Neural cell (in vitro differentiated cells): ENCODE data around the gene NLRP6. TPM values are rescaled to one million over a fixed set of nuclear protein-coding genes. Genes with fewer than 3 reads are reported as not detected.

Experiments
- H2AFZ ChIP-seq: fragments of 200-600, 300-800 bp; sonication (generic), shearing (Covaris generic); 2 replicates; pipeline ENCODE4 v1.6.0; 2014; ENCODE audit warnings: low read depth, mild to moderate bottlenecking, antibody characterized with exemption, low read length, moderate library complexity
- H3F3A ChIP-seq: fragments of 200-600 bp; shearing (Covaris generic); 2 replicates; pipeline ENCODE4 v1.6.1; 2016; ENCODE audit warnings: mild to moderate bottlenecking, moderate library complexity, mixed read lengths, antibody characterized with exemption, low read length; ENCODE audit not compliant: insufficient read depth, poor library complexity, severe bottlenecking
- H3K27ac ChIP-seq: fragments of 200-600, 300-800 bp; sonication (generic), shearing (Covaris generic); 2 replicates; pipeline ENCODE4 v1.5.1; 2014; ENCODE audit warnings: mild to moderate bottlenecking, low read length, moderate library complexity
- H3K27me3 ChIP-seq: fragments of 300-800, 200-600 bp; sonication (generic), shearing (Covaris generic); 2 replicates; pipeline ENCODE4 v1.6.0; 2014; ENCODE audit warnings: mild to moderate bottlenecking, low read depth, low read length, moderate library complexity; ENCODE audit not compliant: insufficient read depth
- H3K36me3 ChIP-seq: fragments of 300-800, 200-600 bp; sonication (generic), shearing (Covaris generic); 2 replicates; pipeline ENCODE4 v1.5.1; 2014; ENCODE audit warnings: mild to moderate bottlenecking, antibody characterized with exemption, low read length, moderate library complexity; ENCODE audit not compliant: insufficient read depth
- H3K4me2 ChIP-seq: fragments of 300-800, 200-600 bp; sonication (generic), shearing (Covaris generic); 2 replicates; pipeline ENCODE4 v1.6.0; 2014; ENCODE audit warnings: mild to moderate bottlenecking, low read length
- H3K4me3 ChIP-seq: fragments of 300-800, 200-600 bp; sonication (generic), shearing (Covaris generic); 2 replicates; pipeline ENCODE4 v1.5.1; 2014; ENCODE audit warnings: mild to moderate bottlenecking, low read length, moderate library complexity
- H3K79me2 ChIP-seq: fragments of 200-600 bp; shearing (Covaris generic); replicated peaks from 2 replicates; pipeline ENCODE4 v1.6.0; 2014; ENCODE audit warnings: mild to moderate bottlenecking, low read length, moderate library complexity; ENCODE audit not compliant: insufficient read depth
- H3K9ac ChIP-seq: fragments of 300-800, 200-600 bp; sonication (generic), shearing (Covaris generic); 2 replicates; pipeline ENCODE4 v1.6.1; 2016; ENCODE audit warnings: mild to moderate bottlenecking, low read length, mixed read lengths
- H3K9me2 ChIP-seq: fragments of 200-600 bp; shearing (Covaris generic); 2 replicates; pipeline ENCODE4 v1.6.1; 2016; ENCODE audit warnings: mild to moderate bottlenecking, low read length, mixed read lengths; ENCODE audit not compliant: insufficient read depth
- H3K9me3 ChIP-seq: fragments of 200-600, 300-800 bp; sonication (generic), shearing (Covaris generic); 2 replicates; pipeline ENCODE4 v1.6.1; 2016; ENCODE audit warnings: mild to moderate bottlenecking, mixed run types, low read length, moderate library complexity, mixed read lengths
- H4K20me1 ChIP-seq: fragments of 200-600 bp; shearing (Covaris generic); 2 replicates; pipeline ENCODE4 v1.6.1; 2016; ENCODE audit warnings: mild to moderate bottlenecking, mixed run types; ENCODE audit not compliant: insufficient read depth
- CTCF ChIP-seq: fragments of 450-650 bp; IDR thresholded peaks from 2 replicates; pipeline ENCODE4 v1.5.1; 2014; ENCODE audit warnings: antibody characterized with exemption, mild to moderate bottlenecking, moderate library complexity; ENCODE audit not compliant: poor library complexity, severe bottlenecking
- EP300 ChIP-seq: fragments of 450-650 bp; conservative IDR thresholded peaks from 2 replicates; pipeline ENCODE4 v1.6.1; 2014; ENCODE audit warnings: antibody characterized with exemption, mild to moderate bottlenecking, moderate library complexity; ENCODE audit not compliant: poor library complexity, severe bottlenecking
- EZH2 ChIP-seq: fragments of 200-600, 300-800 bp; shearing (Covaris generic), sonication (generic); IDR thresholded peaks from 2 replicates; pipeline ENCODE4 v1.6.1; 2014; ENCODE audit warnings: antibody characterized with exemption, low read length, borderline replicate concordance, mild to moderate bottlenecking; ENCODE audit not compliant: insufficient read depth, poor library complexity, severe bottlenecking
- MXI1 ChIP-seq: fragments of 450-650 bp; conservative IDR thresholded peaks from 2 replicates; pipeline ENCODE4 v1.6.1; 2014; ENCODE audit warnings: antibody characterized with exemption, mild to moderate bottlenecking; ENCODE audit not compliant: poor library complexity, severe bottlenecking
- POLR2AphosphoS5 ChIP-seq: IDR thresholded peaks from 2 replicates; pipeline ENCODE4 v1.6.1; 2012
- RAD21 ChIP-seq: fragments of 450-650 bp; conservative IDR thresholded peaks from 2 replicates; pipeline ENCODE4 v1.6.1; 2014; ENCODE audit warnings: antibody characterized with exemption, mild to moderate bottlenecking, moderate library complexity
- REST ChIP-seq: IDR thresholded peaks from 2 replicates; pipeline ENCODE4 v1.6.1; 2012; ENCODE audit warnings: borderline replicate concordance
- SMC3 ChIP-seq: fragments of 450-650 bp; conservative IDR thresholded peaks from 2 replicates; pipeline ENCODE4 v1.6.1; 2014; ENCODE audit warnings: antibody characterized with exemption, mild to moderate bottlenecking, moderate library complexity; ENCODE audit not compliant: poor library complexity
- TAF1 ChIP-seq: IDR thresholded peaks from 2 replicates; pipeline ENCODE4 v1.6.1; 2012; ENCODE audit warnings: low read depth
- polyA plus RNA-seq: library from polyadenylated mRNA; depleted of rRNA; stranded (reverse); fragments of >200 nt; gene quantifications from 2 replicates; pipeline ENCODE4 v1.2.3, GENCODE V29; 2014

NLRP6 gene
- polyA plus RNA-seq, 1 donor from 2014 or later, result not detected

GRCh38 chr11:255176-255575, 23.0 kb upstream of the NLRP6 start:
- Histone ChIP-seq H3K4me3 (no peak overlapping the region), H3K27ac (no peak overlapping the region), H3K36me3 (no peaks in the 10 kb centered on the region), H3K9me3 (no peaks in the 10 kb centered on the region), H3F3A (no peaks in the 10 kb centered on the region), H2AFZ (no peak overlapping the region), H3K27me3 (no peaks in the 10 kb centered on the region), H4K20me1 (no peaks in the 10 kb centered on the region), H3K9me2 (no peaks in the 10 kb centered on the region), H3K79me2 (no peaks in the 10 kb centered on the region), H3K4me2 (no peak overlapping the region), H3K9ac (no peak overlapping the region)
- TF ChIP-seq SMC3 (no peak), POLR2AphosphoS5 (no peak), EZH2 (no peak), REST (no peak), TAF1 (no peak), EP300 (no peak), MXI1 (no peak)

- no peaks in the 10 kb centered on the region for H3K9me2 ChIP-seq
- no peak overlapping the region for H3K27ac ChIP-seq
- H3K79me2 ChIP-seq, result no peaks in the 10 kb centered on the region
- no peaks in the 10 kb centered on the region for H3K27me3 ChIP-seq
- TF ChIP-seq EP300, result no peak
- no peak for TF ChIP-seq EZH2
- TF ChIP-seq SMC3, result no peak
- no peak for TF ChIP-seq CTCF
- no peak for TF ChIP-seq REST
- TF ChIP-seq TAF1, result no peak
- TF ChIP-seq POLR2AphosphoS5, result no peak
- no peak for TF ChIP-seq RAD21
- no peak overlapping the region for H2AFZ ChIP-seq
- H3K9ac ChIP-seq, result no peak overlapping the region
- no peaks in the 10 kb centered on the region for H3K36me3 ChIP-seq
- H3K4me3 ChIP-seq, result no peak overlapping the region
- H3K9me3 ChIP-seq, result no peaks in the 10 kb centered on the region
- no peaks in the 10 kb centered on the region for H4K20me1 ChIP-seq
- no peaks in the 10 kb centered on the region for H3F3A ChIP-seq
- no peak overlapping the region for H3K4me2 ChIP-seq
Measured at GRCh38 chr11:255816-256215, 22.4 kb upstream of the NLRP6 start.
